Peyer's patch (tissue), 4 donors: ENCODE results near the gene DENND4B.

Experiments used
- POLR2A ChIP-seq, 2 donors: fragments of 450-650 bp; IDR thresholded peaks; one replicate each; pipeline ENCODE4 v1.5.1; 2017; ENCODE audit warnings: antibody characterized with exemption in 2 of 2, mild to moderate bottlenecking in 2 of 2, moderate library complexity in 2 of 2
- TF ChIP-seq, protein P1 (sequence below), 6 experiments: fragments of 450-650 bp in 4 of 6; fragments of 200-600 bp in 2 of 6; sonication (generic) in 1 of 6; IDR thresholded peaks; one replicate each; pipeline ENCODE4 v1.5.1; 2017 to 2019; ENCODE audit warnings: antibody characterized with exemption in 6 of 6, mild to moderate bottlenecking in 3 of 6, moderate library complexity in 1 of 6

DNA sequence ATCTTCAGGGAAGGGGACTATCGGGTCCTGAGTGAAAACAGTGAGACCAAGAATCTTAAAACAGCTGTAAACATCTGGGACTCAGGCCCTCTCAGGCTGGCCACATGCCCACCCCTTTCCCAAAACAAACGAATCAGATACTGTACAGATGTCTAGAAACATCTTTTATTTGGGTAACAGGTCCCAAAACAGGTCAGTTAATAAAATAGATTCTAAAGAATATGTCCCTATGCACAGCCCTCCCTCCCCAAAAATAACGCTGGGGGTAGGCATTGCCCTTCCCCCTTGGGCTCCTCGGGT lies 12.4 kb upstream of the DENND4B start:
- TF ChIP-seq, protein P1, sequence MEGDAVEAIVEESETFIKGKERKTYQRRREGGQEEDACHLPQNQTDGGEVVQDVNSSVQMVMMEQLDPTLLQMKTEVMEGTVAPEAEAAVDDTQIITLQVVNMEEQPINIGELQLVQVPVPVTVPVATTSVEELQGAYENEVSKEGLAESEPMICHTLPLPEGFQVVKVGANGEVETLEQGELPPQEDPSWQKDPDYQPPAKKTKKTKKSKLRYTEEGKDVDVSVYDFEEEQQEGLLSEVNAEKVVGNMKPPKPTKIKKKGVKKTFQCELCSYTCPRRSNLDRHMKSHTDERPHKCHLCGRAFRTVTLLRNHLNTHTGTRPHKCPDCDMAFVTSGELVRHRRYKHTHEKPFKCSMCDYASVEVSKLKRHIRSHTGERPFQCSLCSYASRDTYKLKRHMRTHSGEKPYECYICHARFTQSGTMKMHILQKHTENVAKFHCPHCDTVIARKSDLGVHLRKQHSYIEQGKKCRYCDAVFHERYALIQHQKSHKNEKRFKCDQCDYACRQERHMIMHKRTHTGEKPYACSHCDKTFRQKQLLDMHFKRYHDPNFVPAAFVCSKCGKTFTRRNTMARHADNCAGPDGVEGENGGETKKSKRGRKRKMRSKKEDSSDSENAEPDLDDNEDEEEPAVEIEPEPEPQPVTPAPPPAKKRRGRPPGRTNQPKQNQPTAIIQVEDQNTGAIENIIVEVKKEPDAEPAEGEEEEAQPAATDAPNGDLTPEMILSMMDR (IDR thresholded peaks at IDR 0.05): no peak
- TF ChIP-seq POLR2A (IDR thresholded peaks at IDR 0.05): no peak
